HG03520 (cell line): ENCODE measurements around the gene CISD3.
A peak's percentile ranks its signal among the peaks of the same experiment; 100 is the strongest.

Source experiments
- ATAC-seq: cut with Tn5 transposase; IDR thresholded peaks from one replicate; pipeline ENCODE4 v1.9.1; 2021; ENCODE audit warnings: mild to moderate bottlenecking, moderate library complexity; ENCODE audit not compliant: unreplicated experiment

The CISD3 gene

DNA sequence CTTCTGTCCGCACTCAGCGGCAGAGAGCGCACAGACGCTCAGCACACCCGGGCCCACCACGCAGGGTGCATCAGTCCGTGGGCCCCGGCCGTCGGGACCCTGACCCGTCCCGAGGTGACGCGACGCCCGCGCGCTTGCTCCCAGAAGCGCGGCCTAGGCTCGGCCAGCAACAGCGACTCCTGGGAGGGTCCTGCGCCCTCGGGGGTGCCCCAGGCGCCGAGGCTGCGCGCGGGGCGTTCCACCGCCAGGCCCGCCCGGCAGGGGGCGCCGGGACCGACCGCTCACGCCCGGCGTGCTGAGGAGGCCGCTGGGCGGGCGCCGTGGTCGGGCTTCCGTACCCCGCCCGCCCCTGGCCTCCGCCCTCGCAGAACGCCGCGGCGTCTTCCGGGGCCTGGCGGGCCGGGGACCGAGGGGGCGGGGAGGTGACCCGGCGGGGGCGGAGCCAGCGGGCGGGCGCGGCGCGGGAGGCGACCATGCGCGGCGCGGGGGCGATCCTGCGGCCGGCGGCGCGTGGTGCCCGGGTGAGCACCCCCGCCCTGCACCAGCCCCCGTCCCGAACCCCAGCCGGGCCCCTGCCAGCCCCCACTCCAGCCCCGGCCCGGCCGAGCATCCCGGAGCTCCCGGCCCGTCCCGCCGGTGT, at the start of gene CISD3:
TSS of gene CISD3 (plus strand) at position 456 of the 640 bp plus-strand sequence. CDS start at position 474, 18 bp downstream.
- peak; percentile 61 for ATAC-seq

DNA sequence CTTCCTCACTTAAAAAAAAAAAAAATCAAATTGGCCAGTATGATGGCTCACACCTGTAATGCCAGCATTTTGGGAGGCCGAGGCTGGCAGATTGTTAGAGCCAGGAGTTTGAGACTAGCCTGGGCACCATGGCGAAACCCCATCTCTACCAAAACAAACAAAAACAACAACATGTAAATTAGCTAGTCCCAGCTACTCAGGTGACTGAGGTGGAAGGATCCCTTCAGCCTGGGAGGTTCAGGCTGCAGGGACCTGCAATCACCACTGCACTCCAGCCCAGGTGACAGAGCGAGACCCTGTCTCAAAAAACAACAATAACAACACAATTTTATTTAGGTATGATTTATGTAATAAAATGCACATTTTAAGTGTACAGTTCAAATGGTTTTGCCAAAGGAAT, 49.0 kb upstream of the CISD3 start:
- no peak for ATAC-seq

DNA sequence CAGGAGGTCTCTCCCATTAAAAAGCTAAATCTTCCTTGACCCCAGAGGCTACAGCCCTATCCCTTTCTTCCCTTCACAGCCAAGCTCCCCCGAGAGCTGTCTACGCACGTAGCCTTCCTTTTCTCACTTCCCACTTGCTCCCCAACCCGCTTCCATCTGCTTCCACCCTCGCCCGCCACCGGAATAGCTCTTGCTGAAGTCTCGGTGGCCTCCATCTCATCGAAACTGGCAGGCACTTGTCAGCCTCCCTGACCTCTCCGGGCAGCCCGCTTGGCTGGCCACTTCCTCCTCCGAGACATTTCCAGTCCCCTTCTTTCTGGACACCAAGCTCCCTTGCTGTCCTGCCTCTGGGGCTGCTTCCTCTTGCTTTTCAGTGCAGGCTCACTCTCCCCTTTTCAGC, 44.6 kb upstream of the CISD3 start:
- no peak for ATAC-seq

GRCh38 chr17:38687286-38687685, 42.9 kb upstream of the CISD3 start:
- no peak for ATAC-seq

DNA sequence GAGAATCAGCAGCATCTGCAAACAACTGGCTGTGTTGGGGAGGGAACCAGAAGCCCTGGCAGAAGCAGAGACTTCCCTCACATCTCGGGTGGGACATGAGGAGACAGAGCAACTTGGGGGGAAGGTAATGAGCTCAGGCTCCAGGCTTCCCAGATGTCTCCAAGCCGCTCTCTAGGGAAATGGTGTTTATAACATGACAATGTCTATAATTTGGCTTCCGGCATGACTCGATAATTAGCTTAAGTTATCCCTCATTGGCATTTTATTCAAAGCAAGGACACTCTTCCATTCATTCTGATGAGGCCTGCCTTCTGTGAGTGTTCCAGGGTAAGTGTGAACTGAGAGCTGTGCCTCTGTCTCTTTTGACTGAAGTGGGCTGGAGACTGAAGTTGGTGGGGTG, 39.8 kb upstream of the CISD3 start:
- no peak for ATAC-seq

- ATAC-seq, result no peak
Measured at GRCh38 chr17:38691154-38691553, 39.0 kb upstream of the CISD3 start.

DNA sequence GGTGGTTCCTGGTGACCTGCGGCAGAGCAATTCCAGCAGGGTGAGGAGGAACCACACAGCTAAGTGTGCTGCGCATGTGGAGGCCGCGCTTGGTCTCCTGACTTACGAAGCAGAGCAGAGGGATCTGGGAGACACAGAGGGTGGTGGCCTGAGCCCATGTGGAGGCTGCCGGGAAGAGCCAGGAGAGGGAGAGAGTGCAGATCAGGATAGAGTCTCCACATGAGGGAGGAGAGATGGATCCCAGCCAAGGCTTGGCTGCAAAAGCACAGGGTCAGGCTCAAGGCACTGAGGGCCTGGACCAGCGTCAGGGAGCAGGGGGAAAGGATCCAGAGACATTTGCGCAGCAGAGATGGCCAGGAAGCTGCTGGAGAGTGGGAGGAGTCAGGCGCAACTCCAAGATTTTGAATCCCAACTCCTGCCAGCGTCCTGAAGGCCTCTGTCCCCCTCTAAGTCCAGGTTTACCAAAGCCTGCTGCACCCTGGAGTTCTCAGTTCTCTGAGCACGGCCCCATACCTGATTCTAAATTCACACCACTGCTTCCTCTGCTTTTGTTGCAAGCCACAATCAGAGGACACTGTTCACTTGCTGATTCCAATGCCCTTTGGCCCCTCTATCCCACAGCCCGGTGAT, 36.3 kb upstream of the CISD3 start:
- ATAC-seq, result no peak

- no peak for ATAC-seq
Measured at GRCh38 chr17:38697061-38697820, 32.9 kb upstream of the CISD3 start.

DNA sequence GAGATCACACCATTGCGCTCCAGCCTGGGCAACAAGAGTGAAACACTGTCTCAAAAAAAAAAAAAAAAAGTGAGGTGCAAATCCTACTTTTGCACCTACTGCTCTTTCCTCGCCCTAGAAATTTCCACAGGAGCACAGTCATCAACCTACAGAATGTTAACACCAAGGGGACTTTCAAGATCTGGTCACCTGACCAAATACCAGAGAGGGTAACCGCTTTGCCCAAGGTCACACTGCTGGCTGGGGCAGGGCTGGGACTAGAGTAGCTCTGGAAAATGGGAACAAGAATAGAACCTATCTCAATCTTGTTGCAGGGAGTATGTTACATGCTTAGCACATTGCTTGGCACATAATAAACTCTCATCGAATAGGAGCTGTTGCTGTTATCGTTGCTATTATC, 31.4 kb upstream of the CISD3 start:
- ATAC-seq, result no peak

DNA sequence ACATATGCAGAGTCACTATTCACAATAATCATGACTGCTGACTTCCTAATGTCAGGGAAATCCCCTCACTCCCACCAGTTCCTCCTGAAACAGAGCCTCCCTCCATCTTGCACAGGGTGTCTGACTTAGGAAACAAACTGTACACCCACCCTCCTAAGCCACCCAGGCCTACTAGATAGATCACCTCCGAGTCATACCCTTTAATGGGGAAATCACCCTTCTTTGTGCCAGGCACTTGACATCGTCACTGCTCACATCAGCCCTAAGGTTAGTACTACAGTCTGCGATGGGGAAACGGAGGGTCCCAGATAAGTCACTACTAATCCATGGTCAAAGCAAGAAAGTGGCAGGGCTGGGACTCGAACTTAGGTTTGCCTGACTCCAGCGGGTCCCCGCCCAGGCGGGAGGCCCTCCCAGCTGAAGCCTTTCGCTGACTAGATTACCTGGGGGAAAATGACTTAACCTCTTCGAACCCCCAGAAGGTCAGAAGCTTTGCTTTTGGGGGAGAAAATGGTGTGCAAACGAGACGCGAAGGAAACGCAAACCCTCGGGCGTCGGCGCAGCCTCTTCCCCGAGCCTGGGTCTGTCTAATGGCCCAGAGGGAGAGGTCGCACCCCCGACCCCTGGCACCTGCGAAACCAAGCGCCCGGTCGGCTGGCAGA, 28.5 kb upstream of the CISD3 start:
- ATAC-seq, result no peak

GRCh38 chr17:38702166-38702915, 27.8 kb upstream of the CISD3 start:
- ATAC-seq, result no peak

DNA sequence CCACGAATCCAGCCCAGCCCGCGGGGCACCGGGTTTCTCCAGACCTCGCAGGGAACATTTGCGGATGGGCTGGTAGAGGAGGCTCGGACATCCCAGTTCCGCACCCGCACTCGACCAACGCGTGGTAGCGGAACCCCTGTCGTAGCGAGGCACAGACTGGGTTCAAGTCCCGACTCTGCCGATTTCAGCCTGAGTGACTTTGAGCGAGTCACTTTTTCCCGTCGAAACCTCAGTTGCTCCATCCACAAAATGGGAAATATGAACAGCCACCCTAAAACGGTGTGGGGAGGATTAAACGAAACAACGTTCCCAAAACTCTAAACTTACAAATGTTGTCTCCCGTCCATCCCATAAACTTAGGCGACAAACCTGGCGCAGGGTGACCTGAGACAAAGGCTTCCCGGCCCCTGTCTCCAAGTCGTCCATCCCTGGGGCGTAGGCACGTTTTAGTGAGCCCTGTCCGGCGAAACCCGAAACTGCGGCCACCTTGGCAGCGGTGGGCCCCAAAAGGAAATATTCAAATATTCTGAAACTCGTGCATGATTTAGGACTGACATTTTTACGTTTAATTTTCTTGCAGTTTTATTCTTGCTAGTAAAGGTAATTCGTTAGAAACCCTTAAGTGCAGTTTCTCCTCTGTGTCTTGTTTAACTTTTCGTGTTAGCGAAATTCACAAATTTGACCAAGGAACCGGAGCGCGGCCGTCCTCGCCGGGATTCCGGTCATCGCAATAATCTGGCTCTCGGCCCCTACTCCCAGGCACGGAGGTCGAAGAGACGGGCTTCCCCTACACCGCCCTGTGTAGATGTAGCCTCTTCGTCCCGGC, 27.0 kb upstream of the CISD3 start:
- no peak for ATAC-seq

DNA sequence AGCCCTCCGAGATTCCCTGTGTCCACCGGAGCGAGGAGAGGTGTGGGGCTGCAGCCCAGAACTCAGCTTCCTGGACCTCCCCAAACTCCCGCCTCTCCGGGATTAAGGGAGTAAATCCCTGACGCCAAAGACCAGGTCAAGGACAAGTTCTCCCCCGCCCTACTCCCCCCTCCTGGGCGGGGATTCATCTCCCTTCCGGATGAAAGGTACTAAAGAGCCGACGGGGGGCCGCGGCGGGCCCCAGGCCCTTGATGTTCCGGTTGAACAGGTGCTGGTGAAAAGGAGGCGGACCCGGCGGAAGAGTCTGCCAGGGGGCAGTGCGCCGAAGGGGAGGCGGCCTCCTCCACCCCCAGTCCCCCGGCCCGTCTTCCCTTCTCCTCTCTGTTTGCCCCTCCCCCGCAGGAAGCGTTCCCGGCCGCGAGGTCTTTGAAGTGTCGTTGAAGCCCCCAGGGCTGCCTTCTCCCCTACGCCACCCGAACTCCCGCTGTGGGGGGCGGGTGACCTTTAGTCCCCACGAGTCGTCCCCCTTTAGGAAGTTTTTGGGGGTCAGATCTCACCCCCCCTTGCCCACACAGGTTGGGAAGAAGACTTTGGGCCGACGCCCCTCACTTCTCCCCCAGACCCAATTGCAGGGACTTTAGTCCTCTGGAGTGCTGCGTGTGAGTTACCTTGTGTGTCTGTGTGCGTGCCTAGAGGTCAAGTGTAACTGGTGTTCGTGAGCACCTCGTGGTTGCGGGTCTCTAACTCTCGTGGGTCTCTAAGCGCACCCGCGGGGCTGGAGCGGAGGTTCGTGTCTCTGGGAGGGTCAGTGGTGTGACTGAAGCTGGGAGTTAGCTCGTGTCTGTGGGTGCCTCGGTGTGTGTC, 26.2 kb upstream of the CISD3 start:
- ATAC-seq, result no peak

- no peak for ATAC-seq
Measured at GRCh38 chr17:38704606-38705522, 25.3 kb upstream of the CISD3 start, which contains the start of gene MLLT6. MLLT6 (plus strand) TSS chr17:38705273; CDS start chr17:38705633, 360 bp downstream.

DNA sequence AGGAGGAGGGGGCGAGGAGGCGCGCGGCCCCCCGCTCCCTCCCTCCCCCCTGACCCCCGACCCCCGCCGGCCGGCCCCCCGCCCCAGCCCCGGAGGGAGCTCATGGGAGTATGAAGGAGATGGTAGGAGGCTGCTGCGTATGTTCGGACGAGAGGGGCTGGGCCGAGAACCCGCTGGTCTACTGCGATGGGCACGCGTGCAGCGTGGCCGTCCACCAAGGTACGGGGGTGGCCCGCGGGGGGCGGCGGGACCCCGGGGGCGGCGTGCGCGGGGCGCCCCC, 24.7 kb upstream of the CISD3 start:
- no peak for ATAC-seq

DNA sequence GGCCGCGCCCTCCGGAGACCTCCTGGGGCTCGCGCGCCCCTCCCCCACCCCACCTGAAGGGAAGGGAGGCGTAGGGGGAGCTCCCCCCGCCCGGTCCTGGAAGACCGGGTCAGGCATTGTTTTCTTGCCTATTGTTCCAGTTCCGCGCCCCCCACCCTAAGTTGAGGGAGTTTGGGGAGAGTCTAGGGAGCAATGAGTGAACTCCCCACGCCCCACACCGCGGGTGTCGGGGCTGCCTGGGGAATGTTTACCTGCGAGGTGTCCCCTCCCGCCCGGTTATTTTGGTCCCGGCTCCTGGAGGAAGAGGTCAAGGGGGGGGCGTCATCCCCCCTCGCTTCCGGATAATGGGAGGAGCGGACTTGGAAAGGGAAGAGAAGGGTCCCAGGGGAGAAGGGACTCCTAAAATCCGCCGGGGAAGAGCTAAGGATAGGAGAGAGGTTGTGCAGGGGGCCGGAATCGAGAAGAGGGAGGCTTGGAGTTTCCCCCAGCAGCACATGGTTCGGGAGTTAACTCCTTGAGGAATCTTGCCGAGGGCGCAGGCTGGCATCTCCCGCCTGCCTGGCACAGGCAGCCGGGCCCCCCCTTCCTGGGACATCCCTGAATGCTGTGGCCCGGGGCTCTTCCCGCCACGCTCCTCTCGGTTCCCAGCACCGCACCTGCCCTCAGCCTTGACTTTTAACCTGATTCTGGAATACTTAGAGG, 24.2 kb upstream of the CISD3 start:
- ATAC-seq, result no peak

GRCh38 chr17:38706505-38707216, 23.5 kb upstream of the CISD3 start:
- ATAC-seq, result no peak
